Keratinocyte (primary cell): Measurements from ENCODE around the gene CCNY.

Source experiments
- EZH2 ChIP-seq: IDR thresholded peaks from one replicate; pipeline ENCODE4 v1.6.1; 2012; ENCODE audit warnings: inconsistent platforms, mild to moderate bottlenecking, low read length, moderate library complexity
- TF ChIP-seq, protein P1 (sequence below), 3 experiments: IDR thresholded peaks in 1 of 3; conservative IDR thresholded peaks in 1 of 3; optimal IDR thresholded peaks in 1 of 3; 2 replicates in 2 of 3; 3 replicates in 1 of 3; pipeline versions ENCODE3 to v1.5.1; 2011; ENCODE audit warnings: low read length in 3 of 3, mild to moderate bottlenecking in 3 of 3, moderate library complexity in 2 of 3, control low read depth in 1 of 3, inconsistent platforms in 1 of 3; ENCODE audit not compliant: insufficient read depth in 2 of 3; ENCODE audit errors: extremely low read depth in 1 of 3

DNA sequence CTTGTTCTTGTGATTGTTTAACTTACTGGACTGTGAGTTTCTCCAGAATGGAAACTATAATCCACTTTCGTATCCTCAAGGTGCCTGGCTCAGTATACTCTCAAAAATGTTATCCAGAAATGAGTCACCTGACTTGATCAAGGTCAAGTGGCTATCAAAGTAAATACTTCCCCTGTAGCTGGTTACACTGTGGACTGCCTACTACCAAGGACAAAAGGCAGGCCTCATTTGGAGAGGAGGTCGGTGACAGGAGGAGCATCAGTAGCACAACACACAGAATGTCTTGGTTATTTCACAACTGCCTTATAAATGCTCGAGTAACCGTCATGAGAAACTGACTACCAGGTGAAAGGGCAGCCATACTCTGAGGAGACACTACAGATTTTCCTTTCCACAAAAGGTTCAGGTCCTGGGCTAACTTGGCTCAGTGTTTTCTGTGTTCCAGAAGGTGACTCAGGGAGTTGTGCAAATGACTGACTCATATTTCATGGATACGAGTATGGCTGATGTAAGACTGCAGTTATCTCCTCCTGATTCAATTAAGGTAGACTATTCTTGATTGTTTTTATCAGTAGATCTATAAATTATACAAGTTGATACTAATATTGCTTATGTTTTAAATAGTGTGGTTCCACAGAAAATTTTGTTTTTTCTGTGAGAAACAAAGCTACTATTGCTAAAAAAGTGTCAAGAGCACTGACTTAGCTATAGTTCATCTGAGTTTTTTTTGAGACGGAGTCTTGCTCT lies 4.2 kb upstream of the CCNY start:
- TF ChIP-seq, protein P1, sequence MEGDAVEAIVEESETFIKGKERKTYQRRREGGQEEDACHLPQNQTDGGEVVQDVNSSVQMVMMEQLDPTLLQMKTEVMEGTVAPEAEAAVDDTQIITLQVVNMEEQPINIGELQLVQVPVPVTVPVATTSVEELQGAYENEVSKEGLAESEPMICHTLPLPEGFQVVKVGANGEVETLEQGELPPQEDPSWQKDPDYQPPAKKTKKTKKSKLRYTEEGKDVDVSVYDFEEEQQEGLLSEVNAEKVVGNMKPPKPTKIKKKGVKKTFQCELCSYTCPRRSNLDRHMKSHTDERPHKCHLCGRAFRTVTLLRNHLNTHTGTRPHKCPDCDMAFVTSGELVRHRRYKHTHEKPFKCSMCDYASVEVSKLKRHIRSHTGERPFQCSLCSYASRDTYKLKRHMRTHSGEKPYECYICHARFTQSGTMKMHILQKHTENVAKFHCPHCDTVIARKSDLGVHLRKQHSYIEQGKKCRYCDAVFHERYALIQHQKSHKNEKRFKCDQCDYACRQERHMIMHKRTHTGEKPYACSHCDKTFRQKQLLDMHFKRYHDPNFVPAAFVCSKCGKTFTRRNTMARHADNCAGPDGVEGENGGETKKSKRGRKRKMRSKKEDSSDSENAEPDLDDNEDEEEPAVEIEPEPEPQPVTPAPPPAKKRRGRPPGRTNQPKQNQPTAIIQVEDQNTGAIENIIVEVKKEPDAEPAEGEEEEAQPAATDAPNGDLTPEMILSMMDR (optimal IDR thresholded peaks at IDR 0.05 in 1 of 3, IDR thresholded peaks at IDR 0.05 in 1 of 3, conservative IDR thresholded peaks at IDR 0.05 in 1 of 3; ENCODE audit: extremely low read depth in 1 of 3, insufficient read depth in 2 of 3, low read length in 3 of 3), result no peak
- TF ChIP-seq EZH2, result no peak
